ENCODE results near the gene SLC30A3.

GRCh38 chr2:27208486-27209050, 54.3 kb downstream of the SLC30A3 start:
- TF ChIP-seq CTCF (IDR thresholded peaks at IDR 0.05), result no peak
- no peak for TF ChIP-seq POLR2A (IDR thresholded peaks at IDR 0.05)

Data from testis (tissue), 2 donors.